GM18870 (cell line): ENCODE results near the gene MRNIP.
"Not testable (repeated sequence)": the region's sequence is repeated elsewhere in the genome, so short reads cannot be mapped to it uniquely, and the experiment has no call there.

Experiments
- ATAC-seq: cut with Tn5 transposase; IDR thresholded peaks from one replicate; pipeline ENCODE4 v1.9.1; 2021; ENCODE audit warnings: moderate library complexity; ENCODE audit not compliant: unreplicated experiment

Gene MRNIP

DNA sequence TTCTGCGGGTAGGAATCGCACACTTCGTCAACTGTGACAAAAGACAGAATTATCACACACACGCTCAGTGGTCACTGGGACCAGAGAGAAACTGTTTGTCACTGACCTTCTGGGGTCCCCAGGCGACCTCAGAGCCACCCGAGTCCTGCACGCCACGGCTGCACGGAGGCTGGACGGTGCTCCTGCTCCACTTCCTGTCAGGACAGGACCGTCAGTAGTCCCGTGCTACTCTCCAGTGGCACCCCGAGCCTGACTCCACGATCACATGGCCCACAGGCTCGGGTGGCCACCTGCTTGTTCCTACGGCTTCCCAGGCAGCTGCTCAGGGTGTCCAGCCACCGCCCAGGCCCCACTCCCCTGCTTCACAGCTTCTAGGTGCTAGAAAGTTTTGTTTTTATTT is 17.9 kb downstream of the MRNIP start:
- no peak for ATAC-seq

DNA sequence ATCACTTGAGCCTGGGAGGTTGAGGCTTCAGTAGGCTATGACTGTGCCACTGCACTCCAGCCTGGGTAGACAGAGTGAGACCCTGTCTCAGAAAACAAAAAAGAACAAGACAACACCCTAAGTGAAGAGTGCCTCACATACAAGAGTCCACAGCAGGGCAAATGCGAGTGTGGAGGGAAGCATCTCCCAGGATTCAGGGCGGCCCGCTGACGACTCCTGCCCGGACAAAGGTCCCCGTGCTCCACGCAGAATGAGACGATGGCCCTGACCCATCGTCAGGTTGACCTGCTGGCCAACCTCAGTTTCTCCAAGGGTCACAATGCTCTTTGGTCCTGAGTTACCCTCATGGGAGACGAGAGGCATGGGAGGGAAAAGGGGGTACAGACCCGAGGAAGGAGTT is 18.3 kb downstream of the MRNIP start:
- no peak for ATAC-seq

DNA sequence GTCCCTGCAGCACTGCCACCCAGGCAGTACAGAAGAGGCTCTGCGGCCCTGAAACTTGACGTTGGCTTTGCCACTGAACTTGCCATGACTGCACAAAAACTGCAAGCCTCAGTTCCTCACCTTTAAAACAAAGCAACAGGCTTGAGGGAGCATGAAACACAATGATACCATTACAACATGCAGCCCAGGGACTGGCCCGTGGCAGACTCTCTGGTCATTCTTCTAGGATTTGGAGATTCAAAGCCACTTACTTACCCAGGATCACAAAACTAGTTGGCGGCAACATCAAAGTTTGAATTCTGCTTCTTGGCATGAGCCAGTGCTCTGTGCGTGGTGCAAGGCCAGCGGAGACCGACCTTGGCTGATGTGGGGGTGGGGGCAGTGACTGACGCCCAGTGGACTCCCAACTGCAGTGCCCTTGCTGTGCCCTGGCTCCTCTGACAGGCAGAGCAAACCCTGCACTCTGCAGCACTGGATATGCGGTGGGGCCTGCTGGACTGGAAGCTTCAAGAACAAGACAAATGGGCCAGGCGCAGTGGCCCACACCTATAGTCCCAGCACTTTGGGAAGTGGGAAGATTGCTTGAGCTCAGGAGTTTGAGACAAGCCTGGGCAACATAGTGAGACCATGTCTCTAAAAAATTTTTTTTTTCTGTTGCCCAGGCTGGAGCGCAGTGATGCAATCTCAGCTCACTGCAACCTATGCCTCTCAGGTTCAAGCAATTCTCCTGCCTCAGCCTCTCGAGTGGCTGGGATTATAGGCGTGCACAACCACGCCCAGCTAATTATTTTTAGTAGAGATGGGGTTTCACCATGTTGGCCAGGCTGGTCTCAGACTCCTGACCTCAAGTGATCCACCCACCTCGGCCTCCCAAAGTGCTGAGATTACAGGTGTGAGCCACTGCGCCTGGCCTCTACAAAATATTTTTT is 19.0 kb downstream of the MRNIP start:
- no peak for ATAC-seq

DNA sequence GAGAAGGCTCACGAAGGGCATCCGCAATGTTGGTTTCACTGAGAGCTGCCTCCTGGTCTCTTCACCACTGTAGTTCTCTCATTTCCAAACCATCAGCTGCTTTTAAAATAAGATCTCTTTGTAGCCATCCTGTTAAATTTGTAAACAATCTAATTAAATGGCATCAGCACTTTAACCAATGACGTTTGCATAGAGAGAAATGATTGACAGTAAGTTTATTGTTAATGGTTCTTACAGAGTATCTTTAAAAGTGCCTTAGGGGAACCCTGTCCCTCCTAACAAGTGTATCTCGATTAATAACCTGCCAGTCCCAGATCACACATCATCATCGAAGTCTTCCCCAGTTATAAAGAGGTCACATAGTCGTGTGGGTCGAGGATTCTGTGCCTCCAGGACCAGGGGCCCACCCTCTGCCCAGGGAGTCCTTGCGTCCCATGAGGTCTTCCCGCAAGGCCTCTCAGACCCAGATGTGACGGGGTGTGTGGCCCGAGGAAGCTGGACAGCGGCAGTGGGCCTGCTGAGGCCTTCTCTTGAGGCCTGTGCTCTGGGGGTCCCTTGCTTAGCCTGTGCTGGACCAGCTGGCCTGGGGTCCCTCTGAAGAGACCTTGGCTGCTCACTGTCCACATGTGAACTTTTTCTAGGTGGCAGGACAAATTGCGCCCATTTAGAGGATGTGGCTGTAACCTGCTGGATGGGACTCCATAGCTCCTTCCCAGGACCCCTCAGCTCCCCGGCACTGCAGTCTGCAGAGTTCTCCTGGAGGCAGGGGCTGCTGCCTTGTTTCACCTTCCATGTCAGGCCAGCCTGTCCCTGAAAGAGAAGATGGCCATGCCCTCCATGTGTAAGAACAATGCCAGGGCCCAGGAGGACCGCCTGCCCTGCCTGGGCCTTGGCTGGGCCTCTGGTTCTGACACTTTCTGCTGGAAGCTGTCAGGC is 21.3 kb downstream of the MRNIP start:
- no peak for ATAC-seq

DNA sequence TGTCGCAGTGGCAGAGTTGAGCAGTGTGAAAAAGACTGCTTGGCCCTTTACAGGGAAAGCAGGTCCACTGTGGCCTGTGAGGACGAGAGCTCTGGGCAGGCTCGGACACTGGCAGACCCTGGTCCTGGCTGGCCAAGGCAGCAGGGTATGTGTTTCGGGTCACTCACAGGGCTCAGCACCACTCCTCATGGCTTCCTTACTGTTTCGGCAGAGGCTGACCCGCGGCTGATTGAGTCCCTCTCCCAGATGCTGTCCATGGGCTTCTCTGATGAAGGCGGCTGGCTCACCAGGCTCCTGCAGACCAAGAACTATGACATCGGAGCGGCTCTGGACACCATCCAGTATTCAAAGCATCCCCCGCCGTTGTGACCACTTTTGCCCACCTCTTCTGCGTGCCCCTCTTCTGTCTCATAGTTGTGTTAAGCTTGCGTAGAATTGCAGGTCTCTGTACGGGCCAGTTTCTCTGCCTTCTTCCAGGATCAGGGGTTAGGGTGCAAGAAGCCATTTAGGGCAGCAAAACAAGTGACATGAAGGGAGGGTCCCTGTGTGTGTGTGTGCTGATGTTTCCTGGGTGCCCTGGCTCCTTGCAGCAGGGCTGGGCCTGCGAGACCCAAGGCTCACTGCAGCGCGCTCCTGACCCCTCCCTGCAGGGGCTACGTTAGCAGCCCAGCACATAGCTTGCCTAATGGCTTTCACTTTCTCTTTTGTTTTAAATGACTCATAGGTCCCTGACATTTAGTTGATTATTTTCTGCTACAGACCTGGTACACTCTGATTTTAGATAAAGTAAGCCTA is 22.2 kb downstream of the MRNIP start:
- peak; percentile 51 for ATAC-seq

DNA sequence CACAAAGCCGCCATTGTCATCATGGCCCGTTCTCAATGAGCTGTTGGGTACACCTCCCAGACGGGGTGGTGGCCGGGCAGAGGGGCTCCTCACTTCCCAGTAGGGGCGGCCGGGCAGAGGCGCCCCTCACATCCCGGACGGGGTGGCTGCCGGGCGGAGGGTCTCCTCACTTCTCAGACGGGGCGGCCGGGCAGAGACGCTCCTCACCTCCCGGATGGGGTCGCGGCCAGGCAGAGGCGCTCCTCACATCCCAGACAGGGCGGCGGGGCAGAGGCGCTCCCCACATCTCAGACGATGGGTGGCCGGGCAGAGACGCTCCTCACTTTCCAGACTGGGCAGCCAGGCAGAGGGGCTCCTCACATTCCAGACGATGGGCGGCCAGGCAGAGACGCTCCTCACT is 23.7 kb downstream of the MRNIP start:
- not testable (repeated sequence) for ATAC-seq

DNA sequence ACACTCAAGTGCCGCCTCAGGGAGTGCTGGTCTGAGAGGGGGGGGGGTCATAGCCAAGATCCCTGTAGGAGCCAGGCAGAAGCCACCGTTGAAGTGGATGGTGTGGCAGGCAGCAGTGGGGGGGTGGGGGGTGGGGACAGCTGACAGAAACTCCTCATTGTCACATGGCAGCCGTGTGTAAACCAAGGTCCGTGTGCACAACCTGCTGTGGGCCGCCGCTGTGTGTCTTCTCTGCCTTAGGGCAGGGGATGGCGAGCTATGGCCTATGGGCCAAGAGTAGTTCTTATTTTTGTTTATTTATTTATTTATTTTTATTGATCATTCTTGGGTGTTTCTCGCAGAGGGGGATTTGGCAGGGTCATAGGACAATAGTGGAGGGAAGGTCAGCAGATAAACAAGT is 24.5 kb downstream of the MRNIP start:
- no peak for ATAC-seq

DNA sequence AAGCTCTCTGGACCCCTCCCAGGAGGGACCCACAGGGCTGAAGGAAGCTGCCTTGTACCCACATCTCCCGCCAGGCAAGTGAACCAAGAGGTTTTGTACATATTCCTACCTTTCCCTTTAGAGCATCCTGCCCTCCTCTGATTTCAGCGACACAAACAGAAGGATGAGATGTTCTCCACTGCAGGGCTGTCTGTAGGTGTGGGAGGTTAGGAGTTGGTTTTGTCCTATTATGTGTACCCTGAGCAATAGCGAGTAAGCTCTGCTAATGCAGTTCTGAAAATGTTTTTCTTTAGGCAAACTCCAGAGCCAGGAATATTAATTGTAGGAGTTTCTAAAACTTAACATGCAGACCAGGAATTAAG is 24.9 kb downstream of the MRNIP start:
- no peak for ATAC-seq

DNA sequence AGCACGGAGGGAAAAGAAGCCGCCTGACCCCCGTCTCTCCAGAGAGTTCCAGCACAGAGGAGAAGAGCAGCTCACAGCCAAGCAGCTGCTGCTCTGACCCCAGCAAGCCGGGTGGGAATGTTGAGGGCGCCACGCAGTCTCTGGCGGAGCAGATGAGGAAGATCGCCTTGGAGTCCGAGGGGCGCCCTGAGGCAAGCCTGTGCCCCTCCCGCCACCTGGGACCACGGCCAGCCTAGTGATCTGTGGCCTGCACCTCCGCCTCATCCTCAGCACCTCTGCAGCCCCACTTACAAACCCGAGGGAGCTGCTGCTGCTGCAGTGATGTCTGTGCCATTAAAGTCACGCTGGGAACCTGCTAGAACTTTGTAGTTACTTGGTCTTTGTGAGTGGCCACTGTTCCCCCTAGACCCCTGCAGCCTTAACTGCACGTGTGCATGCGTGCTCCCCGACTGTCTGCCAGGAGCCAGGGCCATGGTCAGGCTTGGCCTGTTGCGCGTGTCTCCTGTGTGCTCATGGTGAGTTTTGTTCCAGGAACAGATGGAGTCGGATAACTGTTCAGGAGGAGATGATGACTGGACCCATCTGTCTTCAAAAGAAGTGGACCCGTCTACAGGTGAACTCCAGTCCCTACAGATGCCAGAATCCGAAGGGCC is 25.4 kb downstream of the MRNIP start:
- ATAC-seq, result no peak

DNA sequence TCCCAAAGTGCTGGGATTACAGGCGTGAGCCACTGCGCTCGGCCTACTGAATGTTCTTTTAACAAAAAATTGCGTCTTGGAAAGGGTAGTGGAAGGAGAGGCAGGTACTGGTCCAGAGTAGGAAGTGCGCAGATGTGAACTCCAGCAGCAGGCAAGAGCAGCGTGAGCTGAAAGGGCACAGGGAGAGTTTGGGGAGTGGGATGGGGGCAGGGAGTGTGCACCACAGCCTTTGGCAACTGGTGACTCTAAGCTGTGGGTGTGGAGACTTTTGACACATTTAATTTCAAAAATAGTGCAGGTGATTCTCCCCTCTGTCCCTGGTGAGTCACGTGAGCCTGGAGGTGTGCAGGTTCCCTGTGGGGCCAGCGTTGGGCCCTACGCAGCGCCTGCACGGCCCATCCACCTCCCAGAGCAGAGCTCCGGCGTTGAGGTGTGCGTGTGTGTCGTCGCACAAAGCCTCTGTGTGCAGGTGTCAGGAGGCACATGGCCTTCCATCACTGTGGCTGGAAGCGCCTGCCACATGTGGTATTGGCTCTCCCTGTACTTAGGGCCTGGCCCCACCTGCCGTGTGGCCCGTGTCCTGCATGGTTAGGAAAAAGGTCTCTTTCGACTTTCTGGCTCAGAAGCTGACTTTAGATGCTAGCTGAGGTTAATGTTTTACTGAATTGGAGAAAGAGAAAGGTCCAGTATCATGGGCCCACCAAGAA is 26.4 kb downstream of the MRNIP start:
- no peak for ATAC-seq

DNA sequence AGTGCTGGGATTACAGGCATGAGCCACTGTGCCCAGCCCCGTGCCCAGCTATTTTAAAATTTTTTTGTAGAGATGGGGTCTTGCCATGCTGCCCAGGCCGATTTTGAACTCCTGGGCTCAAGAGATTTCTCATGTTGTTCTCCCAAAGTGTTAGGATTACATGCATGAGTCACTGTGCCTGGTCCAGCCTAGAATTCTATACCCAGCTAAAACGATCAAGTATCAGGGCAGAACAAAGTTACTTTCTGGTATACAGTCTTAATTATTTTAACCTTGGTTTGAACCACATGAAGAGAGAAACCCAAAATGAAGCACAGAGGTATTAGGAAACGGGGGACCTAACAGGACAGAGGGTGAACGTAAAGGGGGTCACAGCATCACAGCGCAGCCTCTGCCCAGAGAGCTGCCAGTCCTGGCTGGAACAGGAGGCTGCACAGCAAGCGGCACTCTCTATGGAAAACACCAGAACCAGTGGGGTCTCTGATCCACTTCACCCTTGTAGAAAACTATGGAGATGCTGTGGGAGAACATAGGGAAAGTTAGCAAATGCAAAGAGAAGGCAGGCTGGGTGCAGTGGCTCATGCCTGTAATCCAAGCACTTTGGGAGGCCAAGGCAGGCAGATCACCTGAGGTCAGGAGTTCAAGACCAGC is 27.7 kb downstream of the MRNIP start:
- ATAC-seq, result no peak

DNA sequence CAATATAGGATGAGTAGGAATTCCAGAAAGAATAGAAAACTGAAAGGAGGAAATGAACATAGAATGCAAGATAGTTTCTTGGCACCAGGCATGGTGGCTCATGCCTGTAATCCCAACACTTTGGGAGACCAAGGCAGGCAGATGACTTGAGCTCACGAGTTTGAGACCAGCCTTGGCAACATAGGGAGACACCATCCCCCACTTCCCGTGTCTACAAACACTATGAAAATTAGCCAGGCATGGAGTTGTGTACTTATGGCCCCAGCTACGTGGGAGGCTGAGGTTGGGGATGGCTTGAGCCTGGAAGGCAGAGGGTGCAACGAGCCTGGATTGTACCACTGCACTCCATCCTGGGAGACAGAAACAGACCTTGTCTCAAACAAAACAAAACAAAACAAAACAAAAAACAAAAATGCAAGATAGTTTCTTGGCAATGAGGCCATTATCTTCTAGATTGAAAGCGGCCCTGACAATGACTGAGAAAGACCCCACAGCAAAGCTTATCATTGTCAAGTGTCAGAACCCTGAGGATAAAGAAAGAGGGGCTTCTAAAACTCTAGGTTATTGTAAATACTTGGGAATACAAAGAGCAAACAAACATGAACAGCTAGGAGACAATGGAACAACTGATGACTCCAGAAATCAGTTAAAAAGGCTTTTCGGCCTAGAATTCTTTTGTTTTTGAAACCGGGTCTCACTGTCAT is 28.7 kb downstream of the MRNIP start:
- no peak for ATAC-seq

DNA sequence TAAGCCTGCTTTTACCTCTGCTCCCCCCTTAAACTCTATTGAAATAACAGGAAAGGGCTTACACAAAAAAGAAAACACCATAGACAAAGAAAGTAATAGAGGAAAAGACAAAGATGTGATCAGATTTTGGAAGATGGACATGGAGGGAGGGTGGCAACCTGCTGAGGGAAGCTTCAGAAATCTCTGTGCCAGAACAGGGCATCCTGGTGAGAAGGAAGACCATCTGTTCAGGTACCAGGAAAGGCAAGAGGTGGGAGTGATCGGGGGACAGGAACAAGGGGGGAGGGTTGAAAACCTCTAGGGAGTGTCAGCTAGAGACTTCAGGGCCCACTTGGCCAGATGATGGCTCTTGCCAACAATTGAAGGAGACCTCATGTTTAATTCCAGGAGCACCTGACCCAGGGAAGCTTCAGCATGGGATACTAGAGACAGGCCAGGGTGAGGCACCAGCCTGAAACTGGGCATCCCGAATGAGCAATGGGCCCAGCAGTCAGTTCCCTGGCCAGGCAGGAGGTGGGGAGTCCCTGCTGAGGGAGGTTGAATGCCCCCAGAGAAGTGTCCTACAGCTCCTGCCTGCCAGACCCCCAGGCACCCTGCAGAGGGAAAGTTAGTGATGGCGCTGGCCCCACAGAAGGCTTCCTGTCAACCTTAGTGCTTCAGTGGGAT is 29.7 kb downstream of the MRNIP start:
- ATAC-seq, result no peak

DNA sequence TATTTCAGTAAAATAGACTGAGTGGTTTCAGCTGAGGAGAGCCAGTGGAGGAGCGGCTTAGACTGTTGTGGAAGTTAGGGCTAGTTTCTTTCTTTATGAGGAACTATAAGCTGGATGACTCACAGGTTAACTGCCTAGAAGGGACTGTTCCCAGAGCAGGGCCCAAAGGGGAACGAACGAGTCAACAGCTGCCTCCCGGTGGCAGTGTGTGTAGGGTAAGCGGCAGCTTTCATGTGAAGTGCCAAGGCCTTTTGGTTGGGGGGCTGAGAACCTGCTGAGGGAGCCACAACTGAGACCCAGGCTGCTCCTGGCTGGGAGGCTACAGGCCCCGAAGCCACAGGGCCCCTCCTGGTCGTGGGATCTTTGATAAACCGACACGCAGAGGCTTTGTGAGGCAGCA is 30.9 kb downstream of the MRNIP start:
- ATAC-seq, result no peak

DNA sequence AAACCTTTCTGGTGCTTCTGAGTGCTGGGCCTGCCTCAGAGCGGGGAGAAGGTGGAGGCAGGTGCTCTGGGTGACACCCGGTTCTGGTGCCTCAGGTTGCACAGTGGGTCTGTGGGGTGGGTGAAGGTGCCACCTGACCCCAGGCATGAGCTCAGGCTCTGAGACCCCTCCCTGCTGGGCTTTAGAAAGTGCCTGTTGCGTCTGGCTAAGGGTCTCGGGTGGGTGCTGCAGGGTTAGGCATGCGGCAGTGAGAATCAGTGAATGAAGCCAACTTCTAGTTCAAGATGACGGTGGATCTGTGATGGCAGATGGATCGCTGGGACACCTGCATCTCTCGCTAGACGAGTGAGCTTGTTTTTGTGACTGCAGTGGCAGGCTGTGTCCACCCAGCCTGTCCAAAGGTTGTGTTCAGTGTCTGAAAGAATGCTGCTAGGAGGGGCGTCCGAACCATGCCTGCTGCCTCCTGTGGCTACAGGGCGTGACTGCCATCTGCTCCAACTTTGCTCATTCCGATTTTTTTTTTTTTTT is 32.9 kb downstream of the MRNIP start:
- no peak for ATAC-seq

DNA sequence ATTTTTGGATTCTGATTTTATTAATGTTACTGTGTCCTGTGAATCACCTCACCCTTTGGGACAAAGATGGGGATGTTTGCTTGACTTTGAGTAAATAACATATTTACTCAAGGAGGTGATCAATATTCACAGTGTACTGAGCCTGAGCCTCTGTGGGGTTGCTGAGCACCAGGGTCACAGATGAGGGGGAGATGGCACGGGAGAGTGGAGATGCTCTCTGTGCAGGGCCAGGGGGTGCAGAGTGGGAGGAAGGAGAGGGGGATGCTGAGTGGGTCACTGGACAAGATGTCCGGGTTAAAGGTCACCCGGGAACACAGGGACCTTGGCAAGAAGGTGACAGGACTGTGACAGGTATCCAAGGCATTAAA is 33.9 kb downstream of the MRNIP start:
- ATAC-seq, result no peak

DNA sequence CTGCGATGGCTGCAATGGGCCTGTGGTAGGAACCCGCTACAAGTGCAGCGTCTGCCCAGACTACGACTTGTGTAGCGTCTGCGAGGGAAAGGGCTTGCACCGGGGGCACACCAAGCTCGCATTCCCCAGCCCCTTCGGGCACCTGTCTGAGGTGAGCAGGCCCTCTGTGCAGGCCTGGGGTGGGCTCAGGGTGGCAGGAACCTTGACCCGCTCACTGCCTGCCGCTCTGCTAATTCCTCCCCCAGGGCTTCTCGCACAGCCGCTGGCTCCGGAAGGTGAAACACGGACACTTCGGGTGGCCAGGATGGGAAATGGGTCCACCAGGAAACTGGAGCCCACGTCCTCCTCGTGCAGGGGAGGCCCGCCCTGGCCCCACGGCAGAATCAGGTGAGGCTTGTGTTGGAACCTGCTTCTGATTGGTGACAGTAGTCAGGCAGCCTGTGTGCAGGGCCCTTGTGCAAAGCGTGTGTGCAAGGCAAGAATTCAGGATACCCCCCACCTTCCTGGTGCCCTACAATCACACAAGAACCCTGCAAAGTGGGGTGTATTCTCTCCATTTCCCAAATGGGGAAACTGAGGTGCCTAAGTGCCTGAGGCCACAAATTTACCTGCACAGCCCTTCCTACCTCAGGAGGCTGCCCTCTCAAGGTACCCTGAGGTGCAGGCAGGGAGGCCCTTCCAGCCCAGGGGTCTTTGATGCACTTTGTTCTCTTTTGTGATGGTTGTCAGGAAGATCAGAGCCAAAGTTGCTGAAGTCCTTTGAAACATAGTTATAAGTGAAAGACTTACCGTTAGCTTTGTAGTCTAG is 34.5 kb downstream of the MRNIP start:
- ATAC-seq, result no peak
